ENCODE results near the gene CDK14. TPM values are rescaled to one million over a fixed set of nuclear protein-coding genes. Genes with fewer than 3 reads are reported as not detected.

The CDK14 gene
- total RNA-seq, 1 donor from 2014 or later, result 64.6 TPM

- Mint-ChIP-seq H3K27ac (no peak overlapping the region), H3K27me3 (ENCODE audit: low read depth) (no peaks in the 10 kb centered on the region), H3K36me3 (no peaks in the 10 kb centered on the region), H3K9me3 (no peaks in the 10 kb centered on the region), H3K4me1 (no peaks in the 10 kb centered on the region), H3K4me3 (no peak overlapping the region)
- DNase-seq (ENCODE audit: low spot score in 2 of 2, unreplicated experiment in 2 of 2), result no peak
- no peak for TF ChIP-seq CTCF (IDR thresholded peaks at IDR 0.05; ENCODE audit: unreplicated experiment)
Observed at GRCh38 chr7:90938371-90938770, 342.2 kb downstream of the CDK14 start.

- no peaks in the 10 kb centered on the region for H3K9me3 Mint-ChIP-seq
- H3K27ac Mint-ChIP-seq, result no peak overlapping the region
- TF ChIP-seq CTCF (IDR thresholded peaks at IDR 0.05; ENCODE audit: unreplicated experiment), result no peak
- no peaks in the 10 kb centered on the region for H3K27me3 Mint-ChIP-seq (ENCODE audit: low read depth)
- H3K4me3 Mint-ChIP-seq, result no peak overlapping the region
- no peaks in the 10 kb centered on the region for H3K36me3 Mint-ChIP-seq
- no peaks in the 10 kb centered on the region for H3K4me1 Mint-ChIP-seq
- no peak for DNase-seq (ENCODE audit: low spot score in 2 of 2, unreplicated experiment in 2 of 2)
Observed at GRCh38 chr7:90939666-90940065, 343.5 kb downstream of the CDK14 start.

GRCh38 chr7:90944021-90944420 is 347.9 kb downstream of the CDK14 start:
- Mint-ChIP-seq H3K4me1 (no peaks in the 10 kb centered on the region), H3K9me3 (no peaks in the 10 kb centered on the region), H3K4me3 (no peak overlapping the region), H3K27ac (no peak overlapping the region), H3K36me3 (no peaks in the 10 kb centered on the region), H3K27me3 (ENCODE audit: low read depth) (no peaks in the 10 kb centered on the region)
- no peak for DNase-seq (ENCODE audit: low spot score in 2 of 2, unreplicated experiment in 2 of 2)
- no peak for TF ChIP-seq CTCF (IDR thresholded peaks at IDR 0.05; ENCODE audit: unreplicated experiment)

GRCh38 chr7:90945104-90945787 is 349.1 kb downstream of the CDK14 start:
- Mint-ChIP-seq H3K27ac (no peak overlapping the region), H3K4me3 (no peak overlapping the region), H3K4me1 (no peaks in the 10 kb centered on the region), H3K9me3 (no peaks in the 10 kb centered on the region), H3K27me3 (ENCODE audit: low read depth) (no peaks in the 10 kb centered on the region), H3K36me3 (no peaks in the 10 kb centered on the region)
- no peak for TF ChIP-seq CTCF (IDR thresholded peaks at IDR 0.05; ENCODE audit: unreplicated experiment)
- no peak for DNase-seq (ENCODE audit: low spot score in 2 of 2, unreplicated experiment in 2 of 2)

- Mint-ChIP-seq H3K27ac (no peak overlapping the region), H3K4me3 (no peak overlapping the region), H3K4me1 (peaks cover 1% of the 10 kb centered on the region), H3K9me3 (no peaks in the 10 kb centered on the region), H3K27me3 (ENCODE audit: low read depth) (no peaks in the 10 kb centered on the region), H3K36me3 (peaks cover 2% of the 10 kb centered on the region)
- no peak for DNase-seq (ENCODE audit: low spot score in 2 of 2, unreplicated experiment in 2 of 2)
- TF ChIP-seq CTCF (IDR thresholded peaks at IDR 0.05; ENCODE audit: unreplicated experiment), result no peak
Observed at GRCh38 chr7:90946730-90947501, 350.8 kb downstream of the CDK14 start.
